Regular cardiac myocyte (primary cell): ENCODE results near the gene HOMER3. TPM values are rescaled to one million over a fixed set of nuclear protein-coding genes. Genes with fewer than 3 reads are reported as not detected.

ENCODE experiments used
- total RNA-seq: library from RNA; depleted of rRNA; stranded (reverse); fragments of >200 nt; gene quantifications from 2 replicates; pipeline ENCODE4 v1.2.3, GENCODE V29; 2014

HOMER3 gene
- total RNA-seq, result 80.9 and 123 TPM in 2 replicates

GRCh38 chr19:18940769-18941627 lies at the start of gene HOMER3:
TSS of gene HOMER3 (minus strand) at chr19:18941217. CDS start at chr19:18938982, 2,235 bp downstream.

GRCh38 chr19:18919086-18919899 lies 21.7 kb downstream of the HOMER3 start, which contains the start of the genes COPE and DDX49:
TSS of gene COPE (minus strand) at chr19:18919387. CDS start at chr19:18919348, 39 bp downstream.
TSS of gene DDX49 (plus strand) at chr19:18919715. CDS start at chr19:18919742, 27 bp downstream.

GRCh38 chr19:18895824-18896341 lies 45.1 kb downstream of the HOMER3 start, which contains the start of gene CERS1:
TSS of gene CERS1 (minus strand) at chr19:18896158. CDS start at chr19:18896072, 86 bp downstream.

Other genes starting within 250 kb of the HOMER3 start
- gene COMP, start 149.9 kb downstream of the HOMER3 start, total RNA-seq, result 0.28 and 0.77 TPM in 2 replicates
- gene UPF1, start 109.3 kb downstream of the HOMER3 start, total RNA-seq, result 55.0 and 65.4 TPM in 2 replicates
- gene CERS1, start 45.1 kb downstream of the HOMER3 start, total RNA-seq, result 1.7 and 2.0 TPM in 2 replicates
- 144 and 216 TPM in 2 replicates for gene COPE, start 21.8 kb downstream of the HOMER3 start, total RNA-seq
- 47.4 and 72.9 TPM in 2 replicates for gene DDX49, start 21.5 kb downstream of the HOMER3 start, total RNA-seq
- 28.0 and 30.7 TPM in 2 replicates for gene SUGP2, start 92.3 kb upstream of the HOMER3 start, total RNA-seq
- 26.2 and 58.7 TPM in 2 replicates for gene ARMC6, start 92.4 kb upstream of the HOMER3 start, total RNA-seq
- 3.6 and 6.2 TPM in 2 replicates for gene SLC25A42, start 122.8 kb upstream of the HOMER3 start, total RNA-seq
- 18.2 and 23.7 TPM in 2 replicates for gene TMEM161A, start 197.3 kb upstream of the HOMER3 start, total RNA-seq
- gene MEF2B, start 229.0 kb upstream of the HOMER3 start, total RNA-seq, result under 0.01 and 0.28 TPM in 2 replicates